Measurements from ENCODE around the gene HTT. TPM values are rescaled to one million over a fixed set of nuclear protein-coding genes. Genes with fewer than 3 reads are reported as not detected.

The HTT gene
- total and polyA plus RNA-seq, 2 of the 13 experiments (the other 11 are each of a cell fraction or from before 2014, with no cell fraction given), result 17.5 to 19.5 TPM

GRCh38 chr4:3047464-3048286 lies 26.8 kb upstream of the HTT start (continued):
- no peak for TF ChIP-seq ZUFSP (CRISPR knock-in tag; IDR thresholded peaks at IDR 0.05; ENCODE audit: borderline replicate concordance)
- no peak for TF ChIP-seq KDM5A (IDR thresholded peaks at IDR 0.05; ENCODE audit: borderline replicate concordance, low read length)
- TF ChIP-seq THAP9 (CRISPR knock-in tag; IDR thresholded peaks at IDR 0.05; ENCODE audit: borderline replicate concordance), result no peak
- TF ChIP-seq ZNF792 (CRISPR knock-in tag; IDR thresholded peaks at IDR 0.05), result peak; percentile 39; the same call in 1 of the 2 replicates
- TF ChIP-seq ZNF891 (CRISPR knock-in tag; IDR thresholded peaks at IDR 0.05), result no peak
- TF ChIP-seq ZNF138 (CRISPR knock-in tag; IDR thresholded peaks at IDR 0.05; ENCODE audit: low read depth), result no peak
- TF ChIP-seq IKZF5 (CRISPR knock-in tag; IDR thresholded peaks at IDR 0.05), result 0 out of 2 replicates have a peak, but pooled peaks have one; percentile 52
- TF ChIP-seq PAX8 (CRISPR knock-in tag; IDR thresholded peaks at IDR 0.05; ENCODE audit: borderline replicate concordance), result no peak
- TF ChIP-seq EED (CRISPR knock-in tag; IDR thresholded peaks at IDR 0.05), result no peak
- TF ChIP-seq ZNF615 (CRISPR knock-in tag; IDR thresholded peaks at IDR 0.05; ENCODE audit: borderline replicate concordance), result no peak
- no peak for TF ChIP-seq ZNF883 (CRISPR knock-in tag; IDR thresholded peaks at IDR 0.05; ENCODE audit: not compliant biosample characterization)
- no peak for TF ChIP-seq ZNF446 (CRISPR knock-in tag; IDR thresholded peaks at IDR 0.05)
- TF ChIP-seq MYNN (CRISPR knock-in tag; IDR thresholded peaks at IDR 0.05; ENCODE audit: low read depth), result no peak
- no peak for TF ChIP-seq ZNF468 (CRISPR knock-in tag; IDR thresholded peaks at IDR 0.05)
- no peak for TF ChIP-seq DPF2 (CRISPR knock-in tag; IDR thresholded peaks at IDR 0.05; ENCODE audit: borderline replicate concordance, low read depth)
- TF ChIP-seq, protein P1, sequence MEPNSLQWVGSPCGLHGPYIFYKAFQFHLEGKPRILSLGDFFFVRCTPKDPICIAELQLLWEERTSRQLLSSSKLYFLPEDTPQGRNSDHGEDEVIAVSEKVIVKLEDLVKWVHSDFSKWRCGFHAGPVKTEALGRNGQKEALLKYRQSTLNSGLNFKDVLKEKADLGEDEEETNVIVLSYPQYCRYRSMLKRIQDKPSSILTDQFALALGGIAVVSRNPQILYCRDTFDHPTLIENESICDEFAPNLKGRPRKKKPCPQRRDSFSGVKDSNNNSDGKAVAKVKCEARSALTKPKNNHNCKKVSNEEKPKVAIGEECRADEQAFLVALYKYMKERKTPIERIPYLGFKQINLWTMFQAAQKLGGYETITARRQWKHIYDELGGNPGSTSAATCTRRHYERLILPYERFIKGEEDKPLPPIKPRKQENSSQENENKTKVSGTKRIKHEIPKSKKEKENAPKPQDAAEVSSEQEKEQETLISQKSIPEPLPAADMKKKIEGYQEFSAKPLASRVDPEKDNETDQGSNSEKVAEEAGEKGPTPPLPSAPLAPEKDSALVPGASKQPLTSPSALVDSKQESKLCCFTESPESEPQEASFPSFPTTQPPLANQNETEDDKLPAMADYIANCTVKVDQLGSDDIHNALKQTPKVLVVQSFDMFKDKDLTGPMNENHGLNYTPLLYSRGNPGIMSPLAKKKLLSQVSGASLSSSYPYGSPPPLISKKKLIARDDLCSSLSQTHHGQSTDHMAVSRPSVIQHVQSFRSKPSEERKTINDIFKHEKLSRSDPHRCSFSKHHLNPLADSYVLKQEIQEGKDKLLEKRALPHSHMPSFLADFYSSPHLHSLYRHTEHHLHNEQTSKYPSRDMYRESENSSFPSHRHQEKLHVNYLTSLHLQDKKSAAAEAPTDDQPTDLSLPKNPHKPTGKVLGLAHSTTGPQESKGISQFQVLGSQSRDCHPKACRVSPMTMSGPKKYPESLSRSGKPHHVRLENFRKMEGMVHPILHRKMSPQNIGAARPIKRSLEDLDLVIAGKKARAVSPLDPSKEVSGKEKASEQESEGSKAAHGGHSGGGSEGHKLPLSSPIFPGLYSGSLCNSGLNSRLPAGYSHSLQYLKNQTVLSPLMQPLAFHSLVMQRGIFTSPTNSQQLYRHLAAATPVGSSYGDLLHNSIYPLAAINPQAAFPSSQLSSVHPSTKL (CRISPR knock-in tag; IDR thresholded peaks at IDR 0.05), result no peak
- TF ChIP-seq ELF1 (CRISPR knock-in tag; IDR thresholded peaks at IDR 0.05), result 0 out of 2 replicates have a peak, but pooled peaks have one; percentile 6
- no peak for TF ChIP-seq ISL2 (CRISPR knock-in tag; IDR thresholded peaks at IDR 0.05)

All from HepG2 (cell line).